G401 (cell line): ENCODE results near the gene WARS2. TPM values are rescaled to one million over a fixed set of nuclear protein-coding genes. Genes with fewer than 3 reads are reported as not detected.

ENCODE experiments used
- total RNA-seq: library from RNA; depleted of rRNA; stranded (reverse); fragments of >200 nt; shearing (Covaris generic); gene quantifications from 2 replicates; pipeline ENCODE4 v1.2.3, GENCODE V29; 2014; rRNA removed

The WARS2 gene
- total RNA-seq, 1 experiment from 2014 or later, result 15.5 TPM

Other genes starting within 250 kb of the WARS2 start
- gene TBX15, start 152.3 kb downstream of the WARS2 start, total RNA-seq, result 7.0 and 8.1 TPM in 2 replicates
- not detected in 2 replicates for gene HAO2, start 228.1 kb upstream of the WARS2 start, total RNA-seq